Gastrocnemius medialis (tissue), 4 donors: Measurements from ENCODE around the gene FNBP1L.

ENCODE experiments used
- CTCF ChIP-seq, 5 experiments: fragments of 450-650 bp in 3 of 5; fragments of 200-600 bp in 2 of 5; sonication (generic) in 2 of 5; IDR thresholded peaks in 4 of 5; conservative IDR thresholded peaks in 1 of 5; 1 replicate in 4 of 5; 2 replicates in 1 of 5; pipeline ENCODE4 v1.5.1; 2016 to 2019; ENCODE audit warnings: antibody characterized with exemption in 5 of 5, mild to moderate bottlenecking in 3 of 5, moderate library complexity in 3 of 5
- POLR2A ChIP-seq, 2 donors: fragments of 450-650 bp; IDR thresholded peaks; one replicate each; pipeline ENCODE4 v1.6.1; 2017; ENCODE audit warnings: antibody characterized with exemption in 2 of 2, mild to moderate bottlenecking in 2 of 2, moderate library complexity in 2 of 2

- no peak for TF ChIP-seq POLR2A (IDR thresholded peaks at IDR 0.05)
- TF ChIP-seq CTCF (IDR thresholded peaks at IDR 0.05 in 4 of 5, conservative IDR thresholded peaks at IDR 0.05 in 1 of 5): no peak
Measured at GRCh38 chr1:93463960-93464359, 16.0 kb downstream of the FNBP1L start.
